GM12878 (cell line): Measurements from ENCODE around the gene PTPRU. TPM values are rescaled to one million over a fixed set of nuclear protein-coding genes. Genes with fewer than 3 reads are reported as not detected.

Experiments used
- ATAC-seq: fragments of 200-7000 bp; cut with Tn5 transposase; 3 replicates; pipeline ENCODE4 v1.9.1; 2020; ENCODE audit warnings: mild to moderate bottlenecking, moderate library complexity
- BruUV-seq: library from RNA; stranded (reverse); fragments of 400-500 nt; replicated peaks from 2 replicates; lab custom pipeline; 2021; lab: Mats Ljungman, UMichigan
- CTCF ChIA-PET: fragments of 300-600 bp; sonication (Branson Sonifier 250); formaldehyde crosslinking; extraction: SDS; loops from one replicate; lab custom pipeline; 2021; ENCODE audit warnings: inconsistent platforms; lab: Yijun Ruan, JAX
- POLR2A ChIA-PET: fragments of 350-600 bp; formaldehyde crosslinking; extraction: SDS; loops from one replicate; lab custom pipeline; 2021; ENCODE audit warnings: inconsistent platforms; lab: Charles Lee
- RAD21 ChIA-PET: fragments of 300-600 bp; sonication (Branson Sonifier 250); formaldehyde crosslinking; loops from one replicate; lab custom pipeline; 2023; ENCODE audit warnings: antibody characterized with exemption; ENCODE audit not compliant: unreplicated experiment; lab: Charles Lee
- SMC1A ChIA-PET: fragments of 300-600 bp; sonication (Branson Sonifier 250); formaldehyde crosslinking; loops from one replicate; lab custom pipeline; 2023; ENCODE audit not compliant: unreplicated experiment, uncharacterized antibody; lab: Charles Lee
- DNase-seq: peaks from one replicate; pipeline ENCODE4 v3.0.0-alpha.2; 2011; ENCODE audit warnings: low read depth, low spot score
- FAIRE-seq: peaks from 3 replicates; lab custom pipeline; 2011; peaks lifted over from hg19 to GRCh38; lab: Jason Lieb, UNC
- H2AFZ ChIP-seq: 2 replicates; pipeline ENCODE4 v1.6.0; 2011; ENCODE audit warnings: low read depth, low read length, control low read depth; ENCODE audit not compliant: control insufficient read depth
- H3K27ac ChIP-seq: 2 replicates; pipeline ENCODE4 v1.5.1; 2011; ENCODE audit warnings: control low read depth; ENCODE audit not compliant: control insufficient read depth, insufficient read depth
- H3K27me3 ChIP-seq, 2 experiments: replicated peaks in 1 of 2; 2 replicates each; pipeline versions ENCODE4 v1.6.0 to v1.6.1; 2011; ENCODE audit warnings: low read length in 1 of 2; ENCODE audit not compliant: control insufficient read depth in 2 of 2, insufficient read depth in 2 of 2
- H3K36me3 ChIP-seq, 2 experiments: 2 replicates each; pipeline ENCODE4 v1.5.1; 2011; ENCODE audit warnings: low read length in 1 of 2; ENCODE audit not compliant: control insufficient read depth in 2 of 2, insufficient read depth in 2 of 2
- H3K4me1 ChIP-seq: 2 replicates; pipeline ENCODE4 v1.6.1; 2011; ENCODE audit warnings: mild to moderate bottlenecking, low read length, moderate library complexity, mixed read lengths; ENCODE audit not compliant: control insufficient read depth, insufficient read depth
- H3K4me2 ChIP-seq: 2 replicates; pipeline ENCODE4 v1.6.0; 2011; ENCODE audit warnings: control low read depth; ENCODE audit not compliant: control insufficient read depth, insufficient read depth
- H3K4me3 ChIP-seq: fragments of 200-600 bp; sonication (generic); 2 replicates; pipeline ENCODE4 v1.5.1; 2016
- H3K79me2 ChIP-seq: 2 replicates; pipeline ENCODE4 v1.6.0; 2011; ENCODE audit warnings: low read length; ENCODE audit not compliant: control insufficient read depth, insufficient read depth
- H3K9ac ChIP-seq: 2 replicates; pipeline ENCODE4 v1.8.0; 2011; ENCODE audit warnings: low read length, control low read depth, mixed read lengths; ENCODE audit not compliant: control insufficient read depth, insufficient read depth
- H3K9me3 ChIP-seq: replicated peaks from 3 replicates; pipeline ENCODE4 v1.5.1; 2011; ENCODE audit warnings: mild to moderate bottlenecking, low read length; ENCODE audit not compliant: control insufficient read depth, insufficient read depth
- H4K20me1 ChIP-seq: 2 replicates; pipeline ENCODE4 v1.6.0; 2011; ENCODE audit not compliant: control insufficient read depth, insufficient read depth
- FOXK2 ChIP-seq: fragments of 450-650 bp; IDR thresholded peaks from 2 replicates; pipeline ENCODE4 v1.6.1; 2017; ENCODE audit warnings: mild to moderate bottlenecking, moderate library complexity
- NBN ChIP-seq: fragments of 450-650 bp; IDR thresholded peaks from 2 replicates; pipeline ENCODE4 v1.6.1; 2016
- NR2C2 ChIP-seq: IDR thresholded peaks from 2 replicates; pipeline ENCODE4 v1.6.1; 2011; ENCODE audit warnings: borderline replicate concordance, low read depth; ENCODE audit not compliant: control insufficient read depth, insufficient read length
- POLR2AphosphoS2 ChIP-seq: IDR thresholded peaks from 2 replicates; pipeline ENCODE4 v1.6.1; 2011; ENCODE audit warnings: low read depth, mild to moderate bottlenecking, low read length, improper control_type of control experiment, moderate library complexity
- RBBP5 ChIP-seq: fragments of 200-600 bp; sonication (generic); conservative IDR thresholded peaks from 2 replicates; pipeline ENCODE4 v1.6.1; 2016
- SKIL ChIP-seq: fragments of 450-650 bp; IDR thresholded peaks from 2 replicates; pipeline ENCODE4 v1.6.1; 2017; ENCODE audit warnings: mild to moderate bottlenecking, low read depth, inconsistent platforms; ENCODE audit not compliant: poor library complexity, severe bottlenecking
- SPI1 ChIP-seq: IDR thresholded peaks from 2 replicates; pipeline ENCODE4 v1.6.1; 2011; ENCODE audit warnings: low read depth, mild to moderate bottlenecking, low read length, moderate library complexity, borderline replicate concordance; ENCODE audit not compliant: insufficient read depth
- STAT1 ChIP-seq: fragments of 450-650 bp; conservative IDR thresholded peaks from 2 replicates; pipeline ENCODE4 v1.6.1; 2014; ENCODE audit warnings: antibody characterized with exemption, mild to moderate bottlenecking
- ZBED1 ChIP-seq: IDR thresholded peaks from 2 replicates; pipeline ENCODE4 v1.6.1; 2016; ENCODE audit warnings: borderline replicate concordance
- WGBS: methylation state at CpG from one replicate; pipeline ENCODE4 v1.1.6; 2016; ENCODE audit warnings: low lambda C conversion rate; ENCODE audit not compliant: insufficient replicate concordance, insufficient coverage; ENCODE audit errors: missing lambda C conversion rate; 5-methylcytosine and 5-hydroxymethylcytosine counted together
- in situ Hi-C: fragments of 300-500 bp; cut with MboI; formaldehyde crosslinking; loops from 9 replicates; pipeline ENCODE4 v1.14.3; 2018; ENCODE audit warnings: mixed read lengths
- intact Hi-C: fragments of 100-400 bp; cut with micrococcal nuclease; formaldehyde crosslinking; loops from one replicate; pipeline ENCODE4 v1.14.2; 2022; ENCODE audit not compliant: unreplicated experiment
- polyA plus RNA-seq, 11 experiments: library from polyadenylated mRNA; depleted of rRNA in 4 of 11; unstranded in 6 of 11; stranded (reverse) in 5 of 11; fragments of >200 nt; fragmentation: Nextera tagmentation in 4 of 11; fragmentation: Illumina TruSeq in 1 of 11; extraction: Ambion mirVana in 4 of 11; extraction: Trizol in 1 of 11; gene quantifications; 1 replicate in 1 of 11; 2 replicates in 10 of 11; pipeline versions ENCODE4 v1.2.1 to v1.2.3, GENCODE V29; 2011 to 2016; ENCODE audit warnings: inconsistent platforms in 2 of 11, missing spikeins in 2 of 11, low read depth in 1 of 11
- total RNA-seq, 4 experiments: library from RNA; depleted of rRNA in 3 of 4; stranded (reverse); fragments of >200 nt in 3 of 4; fragmentation: Illumina TruSeq in 1 of 4; extraction: Trizol in 1 of 4; gene quantifications; 2 replicates each; pipeline versions ENCODE4 v1.2.1 to v1.2.3, GENCODE V29; 2013 to 2021
- TF ChIP-seq, protein P1 (sequence below), 3 experiments: IDR thresholded peaks in 2 of 3; conservative IDR thresholded peaks in 1 of 3; 2 replicates each; pipeline ENCODE4 v1.5.1; 2011; ENCODE audit warnings: low read depth in 3 of 3, low read length in 3 of 3, mild to moderate bottlenecking in 3 of 3, control low read depth in 2 of 3, moderate library complexity in 2 of 3, inconsistent platforms in 1 of 3, mixed read lengths in 1 of 3; ENCODE audit not compliant: control insufficient read depth in 2 of 3, insufficient read depth in 1 of 3; ENCODE audit errors: extremely low read depth in 1 of 3
- TF ChIP-seq, protein P2 (sequence below): fragments of 450-650 bp; IDR thresholded peaks from 2 replicates; pipeline ENCODE4 v1.6.1; 2017; ENCODE audit warnings: mild to moderate bottlenecking
- TF ChIP-seq, protein P3 (sequence below): fragments of 450-650 bp; IDR thresholded peaks from 2 replicates; pipeline ENCODE4 v1.6.1; 2017; ENCODE audit warnings: mild to moderate bottlenecking, moderate library complexity

Gene PTPRU
- total and polyA plus RNA-seq, 10 of the 15 experiments (the other 5 are each of a cell fraction or from before 2014, with no cell fraction given), result 0.04 to 2.5 (median 0.73) TPM

DNA sequence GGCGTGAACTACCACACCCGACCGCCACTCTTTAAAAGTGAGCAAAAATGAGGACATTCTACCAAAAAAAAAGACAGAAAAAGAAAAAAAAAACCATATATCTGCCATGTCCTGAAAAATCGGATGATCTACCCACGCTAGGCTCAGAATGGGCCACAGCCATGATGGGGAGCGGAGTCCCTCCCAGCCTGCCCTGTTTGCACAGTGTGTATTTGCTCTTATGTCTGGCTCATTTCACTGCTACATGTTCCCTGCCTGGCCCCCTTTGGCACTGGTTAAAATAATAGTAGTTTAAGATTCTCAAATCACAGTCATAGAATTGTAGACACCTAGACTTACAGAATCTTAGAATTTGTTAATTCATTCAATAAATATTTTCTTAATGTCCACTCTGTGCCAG, 121.9 kb downstream of the PTPRU start:
- POLR2A ChIA-PET, result no interaction called here
- in situ Hi-C loops, result no loop called here
- FAIRE-seq, result no peak
- Histone ChIP-seq H3K4me1 (no peaks in the 10 kb centered on the region), H3K36me3 (no peaks in the 10 kb centered on the region), H3K4me3 (no peak overlapping the region), H2AFZ (no peak overlapping the region), H3K9ac (no peak overlapping the region), H3K4me2 (no peak overlapping the region), H3K9me3 (no peaks in the 10 kb centered on the region), H3K27ac (no peak overlapping the region), H4K20me1 (no peaks in the 10 kb centered on the region), H3K27me3 (no peaks in the 10 kb centered on the region; a peak in 1 of 4 replicates), H3K79me2 (no peaks in the 10 kb centered on the region)
- no peak for DNase-seq
- SMC1A ChIA-PET, result no interaction called here
- no peak for TF ChIP-seq STAT1
- TF ChIP-seq, protein P1, sequence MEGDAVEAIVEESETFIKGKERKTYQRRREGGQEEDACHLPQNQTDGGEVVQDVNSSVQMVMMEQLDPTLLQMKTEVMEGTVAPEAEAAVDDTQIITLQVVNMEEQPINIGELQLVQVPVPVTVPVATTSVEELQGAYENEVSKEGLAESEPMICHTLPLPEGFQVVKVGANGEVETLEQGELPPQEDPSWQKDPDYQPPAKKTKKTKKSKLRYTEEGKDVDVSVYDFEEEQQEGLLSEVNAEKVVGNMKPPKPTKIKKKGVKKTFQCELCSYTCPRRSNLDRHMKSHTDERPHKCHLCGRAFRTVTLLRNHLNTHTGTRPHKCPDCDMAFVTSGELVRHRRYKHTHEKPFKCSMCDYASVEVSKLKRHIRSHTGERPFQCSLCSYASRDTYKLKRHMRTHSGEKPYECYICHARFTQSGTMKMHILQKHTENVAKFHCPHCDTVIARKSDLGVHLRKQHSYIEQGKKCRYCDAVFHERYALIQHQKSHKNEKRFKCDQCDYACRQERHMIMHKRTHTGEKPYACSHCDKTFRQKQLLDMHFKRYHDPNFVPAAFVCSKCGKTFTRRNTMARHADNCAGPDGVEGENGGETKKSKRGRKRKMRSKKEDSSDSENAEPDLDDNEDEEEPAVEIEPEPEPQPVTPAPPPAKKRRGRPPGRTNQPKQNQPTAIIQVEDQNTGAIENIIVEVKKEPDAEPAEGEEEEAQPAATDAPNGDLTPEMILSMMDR (IDR thresholded peaks at IDR 0.05 in 2 of 3, conservative IDR thresholded peaks at IDR 0.05 in 1 of 3; ENCODE audit: control insufficient read depth in 2 of 3, extremely low read depth in 1 of 3, insufficient read depth in 1 of 3, low read depth in 3 of 3, low read length in 3 of 3), result no peak
- no peak for TF ChIP-seq POLR2AphosphoS2
- TF ChIP-seq, protein P2, sequence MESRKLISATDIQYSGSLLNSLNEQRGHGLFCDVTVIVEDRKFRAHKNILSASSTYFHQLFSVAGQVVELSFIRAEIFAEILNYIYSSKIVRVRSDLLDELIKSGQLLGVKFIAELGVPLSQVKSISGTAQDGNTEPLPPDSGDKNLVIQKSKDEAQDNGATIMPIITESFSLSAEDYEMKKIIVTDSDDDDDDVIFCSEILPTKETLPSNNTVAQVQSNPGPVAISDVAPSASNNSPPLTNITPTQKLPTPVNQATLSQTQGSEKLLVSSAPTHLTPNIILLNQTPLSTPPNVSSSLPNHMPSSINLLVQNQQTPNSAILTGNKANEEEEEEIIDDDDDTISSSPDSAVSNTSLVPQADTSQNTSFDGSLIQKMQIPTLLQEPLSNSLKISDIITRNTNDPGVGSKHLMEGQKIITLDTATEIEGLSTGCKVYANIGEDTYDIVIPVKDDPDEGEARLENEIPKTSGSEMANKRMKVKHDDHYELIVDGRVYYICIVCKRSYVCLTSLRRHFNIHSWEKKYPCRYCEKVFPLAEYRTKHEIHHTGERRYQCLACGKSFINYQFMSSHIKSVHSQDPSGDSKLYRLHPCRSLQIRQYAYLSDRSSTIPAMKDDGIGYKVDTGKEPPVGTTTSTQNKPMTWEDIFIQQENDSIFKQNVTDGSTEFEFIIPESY, result no peak
- no peak for TF ChIP-seq NBN
- TF ChIP-seq RBBP5, result no peak
- TF ChIP-seq, protein P3, sequence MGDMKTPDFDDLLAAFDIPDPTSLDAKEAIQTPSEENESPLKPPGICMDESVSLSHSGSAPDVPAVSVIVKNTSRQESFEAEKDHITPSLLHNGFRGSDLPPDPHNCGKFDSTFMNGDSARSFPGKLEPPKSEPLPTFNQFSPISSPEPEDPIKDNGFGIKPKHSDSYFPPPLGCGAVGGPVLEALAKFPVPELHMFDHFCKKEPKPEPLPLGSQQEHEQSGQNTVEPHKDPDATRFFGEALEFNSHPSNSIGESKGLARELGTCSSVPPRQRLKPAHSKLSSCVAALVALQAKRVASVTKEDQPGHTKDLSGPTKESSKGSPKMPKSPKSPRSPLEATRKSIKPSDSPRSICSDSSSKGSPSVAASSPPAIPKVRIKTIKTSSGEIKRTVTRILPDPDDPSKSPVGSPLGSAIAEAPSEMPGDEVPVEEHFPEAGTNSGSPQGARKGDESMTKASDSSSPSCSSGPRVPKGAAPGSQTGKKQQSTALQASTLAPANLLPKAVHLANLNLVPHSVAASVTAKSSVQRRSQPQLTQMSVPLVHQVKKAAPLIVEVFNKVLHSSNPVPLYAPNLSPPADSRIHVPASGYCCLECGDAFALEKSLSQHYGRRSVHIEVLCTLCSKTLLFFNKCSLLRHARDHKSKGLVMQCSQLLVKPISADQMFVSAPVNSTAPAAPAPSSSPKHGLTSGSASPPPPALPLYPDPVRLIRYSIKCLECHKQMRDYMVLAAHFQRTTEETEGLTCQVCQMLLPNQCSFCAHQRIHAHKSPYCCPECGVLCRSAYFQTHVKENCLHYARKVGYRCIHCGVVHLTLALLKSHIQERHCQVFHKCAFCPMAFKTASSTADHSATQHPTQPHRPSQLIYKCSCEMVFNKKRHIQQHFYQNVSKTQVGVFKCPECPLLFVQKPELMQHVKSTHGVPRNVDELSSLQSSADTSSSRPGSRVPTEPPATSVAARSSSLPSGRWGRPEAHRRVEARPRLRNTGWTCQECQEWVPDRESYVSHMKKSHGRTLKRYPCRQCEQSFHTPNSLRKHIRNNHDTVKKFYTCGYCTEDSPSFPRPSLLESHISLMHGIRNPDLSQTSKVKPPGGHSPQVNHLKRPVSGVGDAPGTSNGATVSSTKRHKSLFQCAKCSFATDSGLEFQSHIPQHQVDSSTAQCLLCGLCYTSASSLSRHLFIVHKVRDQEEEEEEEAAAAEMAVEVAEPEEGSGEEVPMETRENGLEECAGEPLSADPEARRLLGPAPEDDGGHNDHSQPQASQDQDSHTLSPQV, result no peak
- no peak for TF ChIP-seq FOXK2
- no peak for TF ChIP-seq ZBED1
- no peak for TF ChIP-seq NR2C2
- no peak for TF ChIP-seq SPI1
- no peak for TF ChIP-seq SKIL
- ATAC-seq, result no peak
- no TSS peak for BruUV-seq
- WGBS, result 62% methylated on average over 6 of the region's 6 CpGs
- RAD21 ChIA-PET, result no interaction called here
- CTCF ChIA-PET, result no interaction called here
- intact Hi-C loops, result no loop called here
